HepG2 (cell line): ENCODE measurements around the gene TERB2. TPM values are rescaled to one million over a fixed set of nuclear protein-coding genes. Genes with fewer than 3 reads are reported as not detected.

ENCODE experiments used
- ARID2 ChIP-seq: sonication (generic); formaldehyde crosslinking; IDR thresholded peaks from 2 replicates; pipeline ENCODE4 v1.8.1; 2022; ENCODE audit warnings: mild to moderate bottlenecking, missing genetic modification reagents, borderline replicate concordance
- BRF2 ChIP-seq: sonication (generic); formaldehyde crosslinking; IDR thresholded peaks from 2 replicates; pipeline ENCODE4 v1.8.1; 2022; ENCODE audit warnings: mild to moderate bottlenecking, missing genetic modification reagents
- ETV5 ChIP-seq: IDR thresholded peaks from 2 replicates; pipeline ENCODE4 v1.6.1; 2018; ENCODE audit warnings: missing biosample characterization, missing genetic modification reagents, inconsistent platforms, borderline replicate concordance
- GATAD1 ChIP-seq: IDR thresholded peaks from 2 replicates; pipeline ENCODE4 v1.6.1; 2016; ENCODE audit warnings: missing genetic modification reagents, missing compliant biosample characterization
- NKX3-1 ChIP-seq: sonication (generic); formaldehyde crosslinking; IDR thresholded peaks from 2 replicates; pipeline ENCODE4 v1.5.0; 2020; ENCODE audit warnings: missing genetic modification reagents
- NONO ChIP-seq, 2 experiments: fragments of 450-650 bp in 1 of 2; sonication (generic) in 1 of 2; formaldehyde crosslinking in 1 of 2; IDR thresholded peaks in 1 of 2; conservative IDR thresholded peaks in 1 of 2; 2 replicates each; pipeline versions ENCODE4 v1.6.1 to v1.8.0; 2017 to 2022; ENCODE audit warnings: mild to moderate bottlenecking in 1 of 2, missing genetic modification reagents in 1 of 2, moderate library complexity in 1 of 2
- NR2F2 ChIP-seq: IDR thresholded peaks from 2 replicates; pipeline ENCODE4 v1.6.1; 2012; ENCODE audit warnings: low read depth, inconsistent platforms, borderline replicate concordance
- NR2F6 ChIP-seq, 2 experiments: IDR thresholded peaks; 2 replicates each; pipeline ENCODE4 v1.6.1; 2016; ENCODE audit warnings: antibody characterized with exemption in 1 of 2, mild to moderate bottlenecking in 1 of 2
- PLSCR1 ChIP-seq: sonication (generic); formaldehyde crosslinking; IDR thresholded peaks from 2 replicates; pipeline ENCODE4 v1.5.0; 2020; ENCODE audit warnings: missing genetic modification reagents, mild to moderate bottlenecking, borderline replicate concordance
- SMAD3 ChIP-seq: sonication (generic); formaldehyde crosslinking; IDR thresholded peaks from 2 replicates; pipeline ENCODE4 v1.4.0; 2020; ENCODE audit warnings: missing genetic modification reagents
- SNAPC2 ChIP-seq: sonication (generic); formaldehyde crosslinking; IDR thresholded peaks from 2 replicates; pipeline ENCODE4 v1.8.1; 2022; ENCODE audit warnings: mild to moderate bottlenecking, missing genetic modification reagents
- TP53 ChIP-seq: sonication (generic); formaldehyde crosslinking; conservative IDR thresholded peaks from 2 replicates; pipeline ENCODE4 v1.4.0; 2020; ENCODE audit warnings: missing genetic modification reagents
- TRAFD1 ChIP-seq: sonication (generic); formaldehyde crosslinking; IDR thresholded peaks from 2 replicates; pipeline ENCODE4 v1.5.1; 2020; ENCODE audit warnings: missing genetic modification reagents, mild to moderate bottlenecking, borderline replicate concordance
- ZFP90 ChIP-seq: sonication (generic); formaldehyde crosslinking; IDR thresholded peaks from 2 replicates; pipeline ENCODE4 v1.8.0; 2022; ENCODE audit warnings: missing genetic modification reagents, mild to moderate bottlenecking, inconsistent platforms, borderline replicate concordance
- ZHX2 ChIP-seq, 2 experiments: sonication (generic) in 1 of 2; formaldehyde crosslinking in 1 of 2; IDR thresholded peaks; 2 replicates each; pipeline versions ENCODE4 v1.6.1 to v1.9.0; 2014 to 2022; ENCODE audit warnings: antibody characterized with exemption in 1 of 2, borderline replicate concordance in 1 of 2, inconsistent platforms in 1 of 2, low read depth in 1 of 2, missing genetic modification reagents in 1 of 2
- ZNF383 ChIP-seq: sonication (generic); formaldehyde crosslinking; IDR thresholded peaks from 2 replicates; pipeline ENCODE4 v1.4.0; 2020; ENCODE audit warnings: missing genetic modification reagents, mild to moderate bottlenecking, borderline replicate concordance
- ZSCAN12 ChIP-seq: sonication (generic); formaldehyde crosslinking; IDR thresholded peaks from 2 replicates; pipeline ENCODE4 v1.9.0; 2021; ENCODE audit warnings: mild to moderate bottlenecking, missing genetic modification reagents
- polyA plus RNA-seq, 8 experiments: library from polyadenylated mRNA; depleted of rRNA in 3 of 8; stranded (reverse) in 7 of 8; unstranded in 1 of 8; fragments of >200 nt; fragmentation: Illumina TruSeq in 4 of 8; extraction: Trizol in 4 of 8; gene quantifications; 2 replicates each; pipeline versions ENCODE4 v1.2.1 to v1.2.3, GENCODE V29; 2011 to 2016; ENCODE audit warnings: low read depth in 4 of 8, missing spikeins in 1 of 8, mixed read lengths in 1 of 8; ENCODE audit not compliant: insufficient read depth in 1 of 8
- total RNA-seq, 5 experiments: library from RNA; depleted of rRNA; stranded (reverse); fragments of >200 nt; fragmentation: Illumina TruSeq; extraction: Trizol; gene quantifications; 2 replicates each; pipeline ENCODE4 v1.2.3, GENCODE V29; 2016; ENCODE audit warnings: low read depth in 1 of 5

The TERB2 gene
- total and polyA plus RNA-seq, 2 of the 13 experiments (the other 11 are each of a cell fraction or from before 2014, with no cell fraction given), result not detected

- TF ChIP-seq TP53 (CRISPR knock-in tag) (no peak), ZFP90 (CRISPR knock-in tag) (peak; percentile 73; the same call in 1 of the 2 replicates), ZHX2 (IDR thresholded peaks at IDR 0.05; ENCODE audit: low read depth) (no peak), ZHX2 (CRISPR knock-in tag; IDR thresholded peaks at IDR 0.05; ENCODE audit: borderline replicate concordance) (no peak), GATAD1 (CRISPR knock-in tag) (peak; percentile 27; the same call in 1 of the 2 replicates), NR2F6 (IDR thresholded peaks at IDR 0.05) (no peak), NR2F6 (CRISPR knock-in tag; IDR thresholded peaks at IDR 0.05) (peak; percentile 42; the same call in 1 of the 2 replicates), BRF2 (CRISPR knock-in tag) (peak; percentile 59; the same call in 1 of the 2 replicates), SNAPC2 (CRISPR knock-in tag) (peak; percentile 72; the same call in 1 of the 2 replicates), PLSCR1 (CRISPR knock-in tag) (no peak), NR2F2 (no peak; the same call in 1 of the 2 replicates), ETV5 (no peak), TRAFD1 (CRISPR knock-in tag) (peak; percentile 88), ZSCAN12 (CRISPR knock-in tag) (no peak), ARID2 (CRISPR knock-in tag) (peak; percentile 87), SMAD3 (no peak), NONO (IDR thresholded peaks at IDR 0.05) (no peak), NONO (CRISPR knock-in tag; conservative IDR thresholded peaks at IDR 0.05) (peak; percentile 73; the same call in 1 of the 2 replicates), NKX3-1 (no peak), ZNF383 (CRISPR knock-in tag) (no peak)
Observed at GRCh38 chr15:45022871-45023658, 66.6 kb downstream of the TERB2 start, which contains the start of gene SORD (continued).
